SK-N-MC (cell line): ENCODE measurements around the gene RP2.

ENCODE experiments used
- EZH2 ChIP-seq: fragments of 200-600 bp; sonication (generic); IDR thresholded peaks from one replicate; pipeline ENCODE4 v1.6.1; 2017; ENCODE audit warnings: antibody characterized with exemption
- FOXP2 ChIP-seq: optimal IDR thresholded peaks from 2 replicates; pipeline ENCODE3; 2011; ENCODE audit warnings: mild to moderate bottlenecking, moderate library complexity; ENCODE audit not compliant: insufficient read depth; ENCODE audit errors: extremely low read length, control extremely low read depth
- POLR2AphosphoS5 ChIP-seq: IDR thresholded peaks from 2 replicates; pipeline ENCODE4 v1.6.1; 2012; ENCODE audit warnings: mild to moderate bottlenecking, low read depth, low read length, borderline replicate concordance

DNA sequence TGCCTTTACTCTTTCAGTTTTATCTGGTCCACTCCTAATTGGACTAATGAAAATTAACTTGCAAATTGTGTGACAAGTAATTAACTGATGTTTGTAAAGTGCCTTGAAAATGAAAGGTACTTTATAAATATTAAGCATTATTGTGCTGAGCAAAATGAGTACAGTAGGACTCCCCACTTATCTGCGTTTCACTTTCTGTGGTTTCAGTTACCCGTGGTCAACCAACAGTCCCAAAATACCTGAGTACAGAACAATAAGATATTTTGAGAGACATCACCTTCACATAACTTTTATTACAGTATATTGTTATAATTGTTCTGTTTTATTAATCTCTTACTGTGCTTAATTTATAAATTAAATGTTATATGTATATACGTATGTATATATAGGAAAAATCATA lies 48.0 kb downstream of the RP2 start:
- TF ChIP-seq POLR2AphosphoS5 = no peak
- TF ChIP-seq EZH2 = no peak
- no peak for TF ChIP-seq FOXP2
